ENCODE data around the gene SMYD4. TPM values are rescaled to one million over a fixed set of nuclear protein-coding genes. Genes with fewer than 3 reads are reported as not detected.

Gene SMYD4
- total RNA-seq, 6 donors from 2014 or later = 9.1 to 28.3 (median 17.3) TPM

DNA sequence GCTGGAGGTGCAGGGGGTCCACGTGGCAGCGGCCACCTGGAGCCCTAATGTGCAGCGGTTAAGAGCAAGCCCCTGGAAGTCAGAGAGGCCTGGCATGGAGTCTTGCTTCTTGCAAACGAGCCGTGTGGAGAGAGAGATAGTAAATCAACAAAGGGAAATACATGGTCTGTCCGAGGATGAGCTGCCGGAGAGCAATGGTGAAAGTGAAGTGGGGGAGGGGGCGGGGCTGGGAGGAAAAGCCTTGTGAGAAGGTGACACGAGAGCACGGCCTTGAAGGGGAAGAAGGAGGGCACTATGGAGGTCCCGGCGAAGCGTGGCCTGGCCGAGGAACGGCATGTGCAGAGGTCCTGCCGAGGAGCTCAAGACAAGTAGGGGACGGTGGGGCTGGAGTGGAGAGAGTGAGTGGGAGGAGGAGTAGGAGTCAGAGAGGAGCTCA, 73.9 kb downstream of the SMYD4 start:
- TF ChIP-seq, protein P1, sequence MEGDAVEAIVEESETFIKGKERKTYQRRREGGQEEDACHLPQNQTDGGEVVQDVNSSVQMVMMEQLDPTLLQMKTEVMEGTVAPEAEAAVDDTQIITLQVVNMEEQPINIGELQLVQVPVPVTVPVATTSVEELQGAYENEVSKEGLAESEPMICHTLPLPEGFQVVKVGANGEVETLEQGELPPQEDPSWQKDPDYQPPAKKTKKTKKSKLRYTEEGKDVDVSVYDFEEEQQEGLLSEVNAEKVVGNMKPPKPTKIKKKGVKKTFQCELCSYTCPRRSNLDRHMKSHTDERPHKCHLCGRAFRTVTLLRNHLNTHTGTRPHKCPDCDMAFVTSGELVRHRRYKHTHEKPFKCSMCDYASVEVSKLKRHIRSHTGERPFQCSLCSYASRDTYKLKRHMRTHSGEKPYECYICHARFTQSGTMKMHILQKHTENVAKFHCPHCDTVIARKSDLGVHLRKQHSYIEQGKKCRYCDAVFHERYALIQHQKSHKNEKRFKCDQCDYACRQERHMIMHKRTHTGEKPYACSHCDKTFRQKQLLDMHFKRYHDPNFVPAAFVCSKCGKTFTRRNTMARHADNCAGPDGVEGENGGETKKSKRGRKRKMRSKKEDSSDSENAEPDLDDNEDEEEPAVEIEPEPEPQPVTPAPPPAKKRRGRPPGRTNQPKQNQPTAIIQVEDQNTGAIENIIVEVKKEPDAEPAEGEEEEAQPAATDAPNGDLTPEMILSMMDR (IDR thresholded peaks at IDR 0.05) = no peak
- no peak for TF ChIP-seq EP300 (IDR thresholded peaks at IDR 0.05)
- no peak for TF ChIP-seq POLR2A (IDR thresholded peaks at IDR 0.05)
- TF ChIP-seq POLR2AphosphoS5 (IDR thresholded peaks at IDR 0.05) = no peak
- H3K27ac ChIP-seq = peak overlapping the region in 1 of 4 donors; percentile 97
- peak in 1 of 2 donors; percentile 65 for DNase-seq
- H3K4me1 ChIP-seq = peaks cover 6 to 39% (median 22%) of the 10 kb centered on the region in 4 donors
- H3K36me3 ChIP-seq = no peaks in the 10 kb centered on the region
- H3K27me3 ChIP-seq = no peaks in the 10 kb centered on the region
- ATAC-seq (ENCODE audit: low FRiP score in 2 of 2) = no peak
- H3K9me3 ChIP-seq = no peaks in the 10 kb centered on the region
- H3K4me3 ChIP-seq = no peak overlapping the region
- WGBS, 2 donors = 72% methylated on average over 17 of the region's 17 CpGs

- H3K36me3 ChIP-seq = no peaks in the 10 kb centered on the region
- TF ChIP-seq EP300 (IDR thresholded peaks at IDR 0.05) (no peak), POLR2AphosphoS5 (IDR thresholded peaks at IDR 0.05) (no peak), POLR2A (IDR thresholded peaks at IDR 0.05) (no peak)
- TF ChIP-seq, protein P1 (IDR thresholded peaks at IDR 0.05) = no peak
- H3K27ac ChIP-seq = peak overlapping the region in 1 of 4 donors; percentile 97
- H3K4me3 ChIP-seq = no peak overlapping the region
- DNase-seq = peak in 1 of 2 donors; percentile 84
- no peaks in the 10 kb centered on the region for H3K9me3 ChIP-seq
- H3K4me1 ChIP-seq = peaks cover 6 to 44% (median 25%) of the 10 kb centered on the region in 4 donors
- no peak for ATAC-seq (ENCODE audit: low FRiP score in 2 of 2)
- no peaks in the 10 kb centered on the region for H3K27me3 ChIP-seq
- 76 to 82% methylated on average over 12 to 17 of the region's 20 CpGs for WGBS, 2 donors
Observed at GRCh38 chr17:1755252-1755826, 74.4 kb downstream of the SMYD4 start.

DNA sequence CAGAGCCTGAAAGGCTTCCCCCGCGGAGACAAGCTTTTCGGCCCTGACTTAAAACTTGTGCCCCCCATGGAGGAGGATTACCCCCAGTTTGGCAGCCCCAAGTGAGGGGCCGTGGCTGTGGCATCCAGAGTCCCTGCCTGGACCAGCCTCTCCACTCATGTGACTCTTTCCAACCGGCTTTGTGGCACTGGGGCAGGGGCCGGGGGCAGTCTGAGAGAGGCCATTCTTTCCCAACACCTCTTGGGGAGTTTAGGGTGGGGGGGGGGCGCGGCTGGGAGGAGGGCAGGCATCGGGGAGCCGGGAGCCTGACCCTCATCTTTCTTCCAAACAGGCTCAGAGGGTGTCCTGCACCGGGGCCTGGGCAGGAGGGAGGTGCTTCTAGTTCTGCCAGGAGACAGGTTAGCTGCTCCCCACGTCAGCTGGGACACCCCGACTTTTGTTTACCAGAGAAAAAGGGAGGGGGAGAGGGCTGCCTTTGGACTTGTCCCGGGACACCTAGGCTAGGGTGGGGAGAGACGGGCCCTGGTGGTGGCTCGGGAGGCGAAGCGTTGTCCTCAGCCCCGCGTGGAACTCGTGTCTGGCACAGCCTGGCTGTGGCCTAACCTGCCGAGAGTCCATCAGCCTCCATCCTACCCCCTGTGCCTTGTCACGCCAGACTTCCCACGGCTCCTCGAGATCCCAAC, 75.1 kb downstream of the SMYD4 start:
- Histone ChIP-seq H3K9me3 (no peaks in the 10 kb centered on the region), H3K36me3 (no peaks in the 10 kb centered on the region), H3K4me3 (peak overlapping the region in 2 of 4 donors; percentile 39 to 48), H3K27me3 (no peaks in the 10 kb centered on the region), H3K4me1 (peaks cover 6 to 45% (median 25%) of the 10 kb centered on the region in 4 donors), H3K27ac (peak overlapping the region in 2 of 4 donors; percentile 73 to 97)
- DNase-seq (peak in 1 of 2 donors; percentile 69), ATAC-seq (ENCODE audit: low FRiP score in 2 of 2) (no peak)
- peak in 1 of 4 donors; percentile 26 for TF ChIP-seq POLR2A (IDR thresholded peaks at IDR 0.05)
- no peak for TF ChIP-seq POLR2AphosphoS5 (IDR thresholded peaks at IDR 0.05)
- no peak for TF ChIP-seq EP300 (IDR thresholded peaks at IDR 0.05)
- TF ChIP-seq, protein P1 (IDR thresholded peaks at IDR 0.05) = no peak
- WGBS, 2 donors = 66 to 69% methylated on average over 18 to 22 of the region's 25 CpGs

GRCh38 chr17:1753767-1754429, 75.8 kb downstream of the SMYD4 start:
- H3K4me3 ChIP-seq = peak overlapping the region in 2 of 4 donors; percentile 39 to 48
- WGBS, 2 donors = 74 to 93% methylated on average over 3 to 23 of the region's 23 CpGs
- H3K27me3 ChIP-seq = no peaks in the 10 kb centered on the region
- H3K27ac ChIP-seq = peak overlapping the region in 2 of 4 donors; percentile 73 to 97
- DNase-seq (peak in 1 of 2 donors; percentile 87), ATAC-seq (ENCODE audit: low FRiP score in 2 of 2) (no peak)
- TF ChIP-seq, protein P1 (IDR thresholded peaks at IDR 0.05) = no peak
- no peak for TF ChIP-seq POLR2A (IDR thresholded peaks at IDR 0.05)
- no peak for TF ChIP-seq POLR2AphosphoS5 (IDR thresholded peaks at IDR 0.05)
- no peak for TF ChIP-seq EP300 (IDR thresholded peaks at IDR 0.05)
- peaks cover 6 to 41% (median 25%) of the 10 kb centered on the region in 4 donors for H3K4me1 ChIP-seq
- no peaks in the 10 kb centered on the region for H3K9me3 ChIP-seq
- no peaks in the 10 kb centered on the region for H3K36me3 ChIP-seq
